Upper lobe of right lung (tissue), 1 donor: ENCODE results near the gene ZSWIM8. TPM values are rescaled to one million over a fixed set of nuclear protein-coding genes. Genes with fewer than 3 reads are reported as not detected.

ENCODE experiments used
- ATAC-seq: fragments of 200-7000 bp; cut with Tn5 transposase; one replicate; pipeline ENCODE4 v1.9.1; 2020; ENCODE audit warnings: mild to moderate bottlenecking, moderate library complexity
- DNase-seq: peaks from one replicate; pipeline ENCODE4 v3.0.0-alpha.2; 2020
- H3K27ac ChIP-seq: fragments of 200-600 bp; one replicate; pipeline ENCODE4 v1.8.0; 2022
- H3K27me3 ChIP-seq: fragments of 200-600 bp; one replicate; pipeline ENCODE4 v1.8.0; 2022; ENCODE audit warnings: mild to moderate bottlenecking
- H3K36me3 ChIP-seq: fragments of 200-600 bp; one replicate; pipeline ENCODE4 v1.8.0; 2022
- H3K4me1 ChIP-seq: fragments of 200-600 bp; one replicate; pipeline ENCODE4 v1.8.0; 2022
- H3K4me3 ChIP-seq: fragments of 200-600 bp; one replicate; pipeline ENCODE4 v1.8.0; 2022; ENCODE audit warnings: mild to moderate bottlenecking
- H3K9me3 ChIP-seq: fragments of 200-600 bp; one replicate; pipeline ENCODE4 v1.8.0; 2022
- CTCF ChIP-seq: fragments of 200-600 bp; IDR thresholded peaks from one replicate; pipeline ENCODE4 v1.8.0; 2022; ENCODE audit warnings: antibody characterized with exemption
- intact Hi-C: fragments of 100-400 bp; cut with DNase I; formaldehyde crosslinking; loops from one replicate; pipeline ENCODE4 v1.11.0; 2022
- total RNA-seq: library from RNA; stranded (reverse); fragmentation: NEBNext Ultra II Directional; extraction: Animal tissue kit (Norgen Biotek cat#: 25700); gene quantifications from one replicate; pipeline ENCODE4 v1.2.1, GENCODE V29; 2021
- donor health status: DM: no; HTN: yes; CAD: no; lungs with severe emphysema.

ZSWIM8 gene
- total RNA-seq, 1 donor from 2014 or later: 117 TPM

DNA sequence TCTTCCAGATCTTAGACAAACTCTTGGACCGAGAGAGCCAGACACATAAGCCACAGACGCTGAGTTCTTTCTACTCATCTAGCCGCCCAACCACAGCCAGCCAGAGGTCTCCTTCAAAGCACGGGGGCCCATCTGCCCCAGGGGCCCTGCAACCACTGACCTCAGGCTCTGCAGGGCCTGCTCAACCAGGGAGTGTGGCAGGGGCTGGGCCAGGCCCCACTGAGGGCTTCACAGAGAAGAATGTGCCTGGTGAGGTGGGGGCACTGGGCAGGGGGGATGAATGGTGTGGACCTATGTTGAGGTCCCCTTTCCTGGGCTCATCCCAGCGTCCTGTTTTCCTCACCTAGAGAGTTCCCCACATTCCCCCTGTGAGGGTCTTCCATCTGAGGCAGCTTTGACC is 11.4 kb downstream of the ZSWIM8 start:
- intact Hi-C loops: no loop called here
- no peaks in the 10 kb centered on the region for H3K4me1 ChIP-seq
- ATAC-seq: no peak
- no peaks in the 10 kb centered on the region for H3K9me3 ChIP-seq
- H3K27ac ChIP-seq: no peak overlapping the region
- peaks cover 99% of the 10 kb centered on the region for H3K36me3 ChIP-seq
- no peaks in the 10 kb centered on the region for H3K27me3 ChIP-seq
- no peak overlapping the region for H3K4me3 ChIP-seq
- DNase-seq: peak; percentile 37
- no peak for TF ChIP-seq CTCF

GRCh38 chr10:73797324-73798025 is 12.1 kb downstream of the ZSWIM8 start:
- Histone ChIP-seq H3K27me3 (no peaks in the 10 kb centered on the region), H3K9me3 (no peaks in the 10 kb centered on the region), H3K4me1 (no peaks in the 10 kb centered on the region), H3K36me3 (peaks cover 99% of the 10 kb centered on the region), H3K27ac (no peak overlapping the region), H3K4me3 (no peak overlapping the region)
- intact Hi-C loops: no loop called here
- DNase-seq (peak; percentile 55), ATAC-seq (no peak)
- TF ChIP-seq CTCF: no peak

- TF ChIP-seq CTCF: no peak
- Histone ChIP-seq H3K9me3 (no peaks in the 10 kb centered on the region), H3K36me3 (peaks cover 99% of the 10 kb centered on the region), H3K27me3 (no peaks in the 10 kb centered on the region), H3K4me1 (no peaks in the 10 kb centered on the region), H3K4me3 (no peak overlapping the region), H3K27ac (no peak overlapping the region)
- intact Hi-C loops: no loop called here
- ATAC-seq: no peak
- DNase-seq: peak; percentile 30
These were observed 12.7 kb downstream of the ZSWIM8 start for GRCh38 chr10:73798087-73798486.

GRCh38 chr10:73798927-73799560 is 13.6 kb downstream of the ZSWIM8 start:
- no peak for TF ChIP-seq CTCF
- Histone ChIP-seq H3K4me3 (no peak overlapping the region), H3K9me3 (no peaks in the 10 kb centered on the region), H3K36me3 (peaks cover 98% of the 10 kb centered on the region), H3K27me3 (no peaks in the 10 kb centered on the region), H3K27ac (no peak overlapping the region), H3K4me1 (no peaks in the 10 kb centered on the region)
- ATAC-seq: peak; percentile 9
- intact Hi-C loops: no loop called here
- peak; percentile 57 for DNase-seq

GRCh38 chr10:73799899-73800559 is 14.6 kb downstream of the ZSWIM8 start:
- TF ChIP-seq CTCF: no peak
- Histone ChIP-seq H3K9me3 (no peaks in the 10 kb centered on the region), H3K4me3 (no peak overlapping the region), H3K27me3 (no peaks in the 10 kb centered on the region), H3K36me3 (peaks cover 98% of the 10 kb centered on the region), H3K4me1 (no peaks in the 10 kb centered on the region), H3K27ac (no peak overlapping the region)
- ATAC-seq (no peak), DNase-seq (peak; percentile 58)
- intact Hi-C loops: no loop called here
